Mesodermal cell (in vitro differentiated cells): ENCODE data around the gene GOLGA6L2.
"Not testable (repeated sequence)": the region's sequence is repeated elsewhere in the genome, so short reads cannot be mapped to it uniquely, and the experiment has no call there.

ENCODE experiments used
- H3K27ac ChIP-seq: 2 replicates; pipeline ENCODE4 v1.7.0; 2013; ENCODE audit warnings: mild to moderate bottlenecking, low read depth, low read length, moderate library complexity; ENCODE audit not compliant: severe bottlenecking
- H3K36me3 ChIP-seq: 2 replicates; pipeline ENCODE4 v1.7.1; 2013; ENCODE audit warnings: mild to moderate bottlenecking, low read length, moderate library complexity; ENCODE audit not compliant: control insufficient read depth, insufficient read depth
- H3K4me1 ChIP-seq: one replicate; pipeline ENCODE4 v1.7.1; 2013; ENCODE audit warnings: mild to moderate bottlenecking, low read length; ENCODE audit not compliant: insufficient read depth, control insufficient read depth, poor library complexity, severe bottlenecking
- H3K4me3 ChIP-seq: 2 replicates; pipeline ENCODE4 v1.7.0; 2013; ENCODE audit warnings: low read length, control low read depth, mild to moderate bottlenecking; ENCODE audit not compliant: insufficient read depth, poor library complexity, severe bottlenecking; ENCODE audit errors: extremely low read depth
- H3K9me3 ChIP-seq: 2 replicates; pipeline ENCODE4 v1.7.1; 2013; ENCODE audit warnings: mild to moderate bottlenecking, low read length, moderate library complexity; ENCODE audit not compliant: control insufficient read depth
- whole genome bisulfite sequencing, 2 experiments: methylation state at CpG; one replicate each; pipeline ENCODE4 v1.1.5; 2013; ENCODE audit warnings: missing lambda C conversion rate in 2 of 2; ENCODE audit not compliant: insufficient coverage in 2 of 2; 5-methylcytosine and 5-hydroxymethylcytosine counted together

GOLGA6L2 gene

GRCh38 chr15:23403550-23403949, 43.5 kb downstream of the GOLGA6L2 start:
- Histone ChIP-seq H3K27ac (no peak overlapping the region), H3K4me1 (no peaks in the 10 kb centered on the region), H3K4me3 (no peak overlapping the region), H3K36me3 (no peaks in the 10 kb centered on the region), H3K9me3 (no peaks in the 10 kb centered on the region)
- WGBS, 2 experiments = 42 to 69% methylated on average over 2 to 3 of the region's 4 CpGs

- H3K4me3 ChIP-seq = no peak overlapping the region
- no peaks in the 10 kb centered on the region for H3K4me1 ChIP-seq
- 53 to 64% methylated on average over 3 to 5 of the region's 5 CpGs for WGBS, 2 experiments
- H3K9me3 ChIP-seq = peaks cover 3% of the 10 kb centered on the region
- H3K36me3 ChIP-seq = no peaks in the 10 kb centered on the region
- no peak overlapping the region for H3K27ac ChIP-seq
Observed at GRCh38 chr15:23402544-23402943, 44.5 kb downstream of the GOLGA6L2 start.

GRCh38 chr15:23402140-23402539, 44.9 kb downstream of the GOLGA6L2 start:
- no peak overlapping the region for H3K4me3 ChIP-seq
- no peak overlapping the region for H3K27ac ChIP-seq
- H3K36me3 ChIP-seq = no peaks in the 10 kb centered on the region
- H3K9me3 ChIP-seq = peaks cover 3% of the 10 kb centered on the region
- H3K4me1 ChIP-seq = no peaks in the 10 kb centered on the region
- 53 to 68% methylated on average over 2 of the region's 2 CpGs for whole genome bisulfite sequencing, 2 experiments

- no peak overlapping the region for H3K27ac ChIP-seq
- H3K4me1 ChIP-seq = no peaks in the 10 kb centered on the region
- WGBS, 2 experiments = 82 to 83% methylated on average over 7 to 8 of the region's 8 CpGs
- no peaks in the 10 kb centered on the region for H3K36me3 ChIP-seq
- H3K9me3 ChIP-seq = peaks cover 3% of the 10 kb centered on the region
- H3K4me3 ChIP-seq = no peak overlapping the region
Observed at GRCh38 chr15:23401627-23402026, 45.4 kb downstream of the GOLGA6L2 start.

GRCh38 chr15:23399207-23399606, 47.8 kb downstream of the GOLGA6L2 start:
- H3K27ac ChIP-seq, H3K36me3 ChIP-seq, H3K4me1 ChIP-seq, H3K9me3 ChIP-seq, H3K4me3 ChIP-seq: not testable (repeated sequence)
- WGBS, 2 experiments = 72 to 80% methylated on average over 4 of the region's 5 CpGs

- not testable (repeated sequence) for H3K4me1 ChIP-seq, H3K27ac ChIP-seq, H3K4me3 ChIP-seq, H3K9me3 ChIP-seq, H3K36me3 ChIP-seq
- 80 to 87% methylated on average over 1 to 3 of the region's 4 CpGs for WGBS, 2 experiments
Observed at GRCh38 chr15:23398357-23398756, 48.7 kb downstream of the GOLGA6L2 start.

- Histone ChIP-seq H3K4me1 (no peaks in the 10 kb centered on the region), H3K36me3 (no peaks in the 10 kb centered on the region), H3K27ac (no peak overlapping the region), H3K4me3 (no peak overlapping the region), H3K9me3 (peaks cover 3% of the 10 kb centered on the region)
- WGBS, 2 experiments = 94% methylated on average over 6 to 7 of the region's 7 CpGs
Observed at GRCh38 chr15:23397779-23398178, 49.3 kb downstream of the GOLGA6L2 start.

- H3K36me3 ChIP-seq = no peaks in the 10 kb centered on the region
- 43 to 70% methylated on average over 2 to 5 of the region's 5 CpGs for WGBS, 2 experiments
- no peaks in the 10 kb centered on the region for H3K4me1 ChIP-seq
- H3K4me3 ChIP-seq = no peak overlapping the region
- peaks cover 3% of the 10 kb centered on the region for H3K9me3 ChIP-seq
- no peak overlapping the region for H3K27ac ChIP-seq
Observed at GRCh38 chr15:23395832-23396231, 51.2 kb downstream of the GOLGA6L2 start.

GRCh38 chr15:23395030-23395692, 51.9 kb downstream of the GOLGA6L2 start:
- Histone ChIP-seq H3K27ac (peak overlapping the region; percentile 23), H3K36me3 (no peaks in the 10 kb centered on the region), H3K4me3 (no peak overlapping the region), H3K9me3 (peaks cover 3% of the 10 kb centered on the region), H3K4me1 (no peaks in the 10 kb centered on the region)
- 72 to 73% methylated on average over 10 to 12 of the region's 15 CpGs for WGBS, 2 experiments
